B cell (primary cell): ENCODE results near the gene PRDM10. TPM values are rescaled to one million over a fixed set of nuclear protein-coding genes. Genes with fewer than 3 reads are reported as not detected.
A peak's percentile ranks its signal among the peaks of the same experiment; 100 is the strongest.

Experiments used
- ATAC-seq: fragments of 200-7000 bp; cut with Tn5 transposase; one replicate; pipeline ENCODE4 v1.10.0; 2021; ENCODE audit warnings: low read depth, mild to moderate bottlenecking, moderate number of reproducible peaks, moderate library complexity
- CTCF ChIA-PET: fragments of 350-600 bp; sonication (Branson Sonifier 250); formaldehyde crosslinking; loops from one replicate; lab custom pipeline; 2021; ENCODE audit warnings: antibody characterized with exemption, inconsistent platforms; lab: Charles Lee
- POLR2A ChIA-PET: fragments of 350-600 bp; sonication (Branson Sonifier 250); formaldehyde crosslinking; loops from one replicate; lab custom pipeline; 2021; ENCODE audit warnings: antibody characterized with exemption; lab: Charles Lee
- DNase-seq: peaks from one replicate; pipeline ENCODE4 v3.0.0; 2013
- H2AFZ ChIP-seq: 2 replicates; pipeline ENCODE4 v1.6.1; 2012; ENCODE audit warnings: mild to moderate bottlenecking, low read depth, low read length; ENCODE audit not compliant: insufficient read depth, poor library complexity, severe bottlenecking
- H3K27ac ChIP-seq, 2 donors: 1 replicate in 1 of 2; 2 replicates in 1 of 2; pipeline ENCODE4 v1.5.1; 2012 to 2013; ENCODE audit warnings: low read length in 2 of 2, mild to moderate bottlenecking in 2 of 2, moderate library complexity in 1 of 2
- H3K27me3 ChIP-seq, 4 experiments: fragments of 200-600 bp in 1 of 4; sonication (generic) in 1 of 4; replicated peaks in 1 of 4; 1 replicate in 2 of 4; 2 replicates in 2 of 4; pipeline versions ENCODE4 v1.6.1 to v1.7.0; 2013 to 2016; ENCODE audit warnings: low read length in 3 of 4, mild to moderate bottlenecking in 2 of 4, mixed read lengths in 1 of 4, moderate library complexity in 1 of 4; ENCODE audit not compliant: insufficient read depth in 4 of 4, control insufficient read depth in 3 of 4; ENCODE audit errors: control extremely low read depth in 1 of 4
- H3K36me3 ChIP-seq, 2 experiments: replicated peaks in 1 of 2; 1 replicate in 1 of 2; 2 replicates in 1 of 2; pipeline versions ENCODE4 v1.6.1 to v1.7.1; 2013; ENCODE audit warnings: low read length in 1 of 2; ENCODE audit not compliant: insufficient read depth in 2 of 2, control insufficient read depth in 1 of 2; ENCODE audit errors: control extremely low read depth in 1 of 2, extremely low read depth in 1 of 2
- H3K4me1 ChIP-seq, 2 donors: fragments of 200-600 bp in 1 of 2; sonication (generic) in 1 of 2; 1 replicate in 1 of 2; 2 replicates in 1 of 2; pipeline versions ENCODE4 v1.5.1 to v1.6.1; 2013 to 2017; ENCODE audit warnings: low read length in 2 of 2; ENCODE audit not compliant: control insufficient read depth in 2 of 2, insufficient read depth in 2 of 2
- H3K4me2 ChIP-seq: replicated peaks from 2 replicates; pipeline ENCODE3; 2012; ENCODE audit warnings: mild to moderate bottlenecking, low read depth, low read length; ENCODE audit not compliant: poor library complexity, severe bottlenecking
- H3K4me3 ChIP-seq, 5 experiments: fragments of 200-600 bp in 1 of 5; sonication (generic) in 1 of 5; 1 replicate in 3 of 5; 2 replicates in 2 of 5; pipeline versions ENCODE4 v1.5.1 to v1.7.0; 2011 to 2016; ENCODE audit warnings: low read length in 4 of 5, mild to moderate bottlenecking in 4 of 5, low read depth in 2 of 5, control low read depth in 1 of 5, moderate library complexity in 1 of 5; ENCODE audit not compliant: insufficient read depth in 1 of 5; ENCODE audit errors: control extremely low read depth in 1 of 5, extremely low read depth in 1 of 5
- H3K79me2 ChIP-seq: fragments of 200-600 bp; sonication (generic); one replicate; pipeline ENCODE4 v1.6.0; 2016; ENCODE audit warnings: low read length; ENCODE audit not compliant: control insufficient read depth, insufficient read depth
- H3K9ac ChIP-seq: fragments of 200-600 bp; sonication (generic); 2 replicates; pipeline ENCODE4 v1.6.1; 2017; ENCODE audit warnings: mild to moderate bottlenecking, low read length, moderate library complexity
- H3K9me3 ChIP-seq, 3 donors: one replicate each; pipeline versions ENCODE4 v1.6.1 to v1.7.1; 2013; ENCODE audit warnings: low read length in 2 of 3; ENCODE audit not compliant: control insufficient read depth in 2 of 3, insufficient read depth in 1 of 3; ENCODE audit errors: control extremely low read depth in 1 of 3
- H4K20me1 ChIP-seq: 2 replicates; pipeline ENCODE4 v1.6.0; 2012; ENCODE audit warnings: mild to moderate bottlenecking, low read length; ENCODE audit not compliant: insufficient read depth, control insufficient read depth, poor library complexity, severe bottlenecking
- H3K27ac Mint-ChIP-seq: one replicate; pipeline ENCODE4 v1.8.0; 2021; ENCODE audit warnings: mixed read lengths
- H3K27me3 Mint-ChIP-seq: one replicate; pipeline ENCODE4 v1.8.0; 2021; ENCODE audit warnings: mixed read lengths
- H3K4me1 Mint-ChIP-seq: one replicate; pipeline ENCODE4 v1.8.0; 2021; ENCODE audit warnings: mixed read lengths
- H3K4me3 Mint-ChIP-seq: one replicate; pipeline ENCODE4 v1.8.0; 2021; ENCODE audit warnings: mixed read lengths
- H3K9me3 Mint-ChIP-seq: one replicate; pipeline ENCODE4 v1.8.0; 2022; ENCODE audit warnings: mixed read lengths; ENCODE audit not compliant: insufficient read depth
- CTCF ChIP-seq: fragments of 200-600 bp; IDR thresholded peaks from one replicate; pipeline ENCODE4 v1.8.0; 2022; ENCODE audit warnings: antibody characterized with exemption, mild to moderate bottlenecking
- EZH2 ChIP-seq: IDR thresholded peaks from 2 replicates; pipeline ENCODE4 v1.6.1; 2012; ENCODE audit warnings: borderline replicate concordance, low read depth, mild to moderate bottlenecking, moderate library complexity, low read length; ENCODE audit not compliant: insufficient read depth, poor library complexity, severe bottlenecking
- WGBS: methylation state at CpG from one replicate; pipeline ENCODE4 v1.1.5; 2013; ENCODE audit warnings: missing lambda C conversion rate; ENCODE audit not compliant: insufficient coverage; 5-methylcytosine and 5-hydroxymethylcytosine counted together
- intact Hi-C: fragments of 100-400 bp; cut with micrococcal nuclease; formaldehyde crosslinking; loops from one replicate; pipeline ENCODE4 v1.10.0; 2022
- polyA plus RNA-seq: library from polyadenylated mRNA; depleted of rRNA; stranded (reverse); fragments of >200 nt; gene quantifications from 2 replicates; pipeline ENCODE4 v1.2.3, GENCODE V29; 2012
- total RNA-seq, 2 donors: library from RNA; stranded (reverse); fragments of 120-200 nt in 1 of 2; gene quantifications; 1 replicate in 1 of 2; 2 replicates in 1 of 2; pipeline versions ENCODE4 v1.2.3 to v1.2.4, GENCODE V29; 2013 to 2022

The PRDM10 gene
- total and polyA plus RNA-seq, 2 donors (not counting 1 experiment from before 2014, with no cell fraction given) = 4.5 to 17.5 TPM

- WGBS = 1% methylated on average over 77 of the region's 77 CpGs
- peak within 1 kb of the TSS; percentile 88 for H2AFZ ChIP-seq
- peak within 1 kb of the TSS; percentile 71 to 92 (median 79) for H3K4me3 ChIP-seq
- ChIA-PET POLR2A (no interaction called here), CTCF (interaction anchor here (0.6 to 3.0 kb wide), 2 partner anchors 28 to 237 kb away, joined by 3 to 16 read pairs; no protein-coding TSS in a partner anchor)
- H3K4me2 ChIP-seq = peak within 1 kb of the TSS; percentile 76
- peak within 1 kb of the TSS; percentile 82 for H3K27ac Mint-ChIP-seq
- H3K9me3 ChIP-seq = no peaks in the 10 kb centered on the region
- DNase-seq (peak; percentile 86), ATAC-seq (peak; percentile 97)
- H3K36me3 ChIP-seq = peaks cover 2 to 15% of the 10 kb centered on the region in 2 experiments
- H3K27me3 Mint-ChIP-seq = no peaks in the 10 kb centered on the region
- TF ChIP-seq CTCF (no peak), EZH2 (no peak)
- no peaks in the 10 kb centered on the region for H3K27me3 ChIP-seq
- H3K4me1 ChIP-seq = peaks cover 10 to 14% of the 10 kb centered on the region in 2 donors
- peak within 1 kb of the TSS; percentile 71 for H3K9ac ChIP-seq
- H3K79me2 ChIP-seq = peaks cover 28% of the 10 kb centered on the region
- H3K4me3 Mint-ChIP-seq = peak within 1 kb of the TSS; percentile 92
- intact Hi-C loops = loop anchor here (1.0 kb wide), 4 partner anchors 28 to 420 kb away; partner anchors contain the start of genes APLP2 and PRDM10
- peaks cover 22% of the 10 kb centered on the region for H3K4me1 Mint-ChIP-seq
- H4K20me1 ChIP-seq = no peaks in the 10 kb centered on the region
- peak within 1 kb of the TSS; percentile 35 to 53 for H3K27ac ChIP-seq
- H3K9me3 Mint-ChIP-seq = no peaks in the 10 kb centered on the region
Measured at GRCh38 chr11:129895126-129896041, 107.3 kb downstream of the PRDM10 start, which contains the start of gene NFRKB. Gene NFRKB (minus strand): TSS chr11:129895578. CDS start chr11:129892849, 2,729 bp downstream.
